Measurements from ENCODE around the gene SERINC3. TPM values are rescaled to one million over a fixed set of nuclear protein-coding genes. Genes with fewer than 3 reads are reported as not detected.

The SERINC3 gene
- total and polyA plus RNA-seq, 2 of the 8 experiments (the other 6 are each of a cell fraction or from before 2014, with no cell fraction given), result 47.2 to 66.0 TPM

DNA sequence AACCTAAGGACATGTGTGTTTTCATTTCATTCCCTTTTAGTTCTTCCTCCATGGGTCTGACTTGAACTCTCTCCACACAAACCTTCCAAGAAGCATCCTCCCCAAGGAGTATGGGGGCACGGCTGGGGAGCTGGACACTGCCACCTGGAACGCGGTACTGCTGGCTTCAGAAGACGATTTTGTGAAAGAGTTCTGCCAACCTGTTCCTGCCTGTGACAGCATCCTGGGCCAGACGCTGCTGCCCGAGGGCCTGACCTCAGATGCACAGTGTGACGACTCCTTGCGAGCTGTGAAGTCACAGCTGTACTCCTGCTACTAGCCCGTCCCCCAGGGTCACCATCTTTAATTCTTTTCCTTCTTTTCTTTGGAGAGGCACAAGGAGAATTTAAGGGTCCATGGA lies 32.6 kb downstream of the SERINC3 start:
- FAIRE-seq (no peak), DNase-seq (ENCODE audit: low read depth in 1 of 2, low spot score in 2 of 2) (no peak)
- Histone ChIP-seq H3K4ac (replicated peaks; ENCODE audit: insufficient read length, low read depth, low read length) (no peak overlapping the region), H2BK15ac (ENCODE audit: low read length) (no peak overlapping the region), H2BK120ac (replicated peaks; ENCODE audit: low read depth, low read length) (no peak overlapping the region), H3K23ac (ENCODE audit: insufficient read length) (no peak overlapping the region), H3K4me2 (ENCODE audit: insufficient read depth in 1 of 2, low read depth in 2 of 2, low read length in 2 of 2) (no peak overlapping the region), H3K27ac (ENCODE audit: low read depth, low read length) (no peak overlapping the region), H3K56ac (replicated peaks; ENCODE audit: insufficient read length, low read depth, low read length) (no peak overlapping the region), H4K8ac (ENCODE audit: extremely low read depth, insufficient read depth, low read length) (no peak overlapping the region), H3K27me3 (replicated peaks in 1 of 4; ENCODE audit: control insufficient read depth in 3 of 4, extremely low read depth in 1 of 4, insufficient read depth in 3 of 4, low read length in 3 of 4) (no peaks in the 10 kb centered on the region), H3K23me2 (ENCODE audit: low read depth, low read length) (no peaks in the 10 kb centered on the region), H3K79me1 (ENCODE audit: low read depth, low read length) (no peaks in the 10 kb centered on the region; the same call in 1 of the 2 replicates), H4K20me1 (replicated peaks in 1 of 2; ENCODE audit: control insufficient read depth in 1 of 2, insufficient read depth in 2 of 2, low read length in 2 of 2) (peaks cover 1 to 2% of the 10 kb centered on the region in 2 experiments), H4K91ac (replicated peaks; ENCODE audit: insufficient read length, low read length) (no peak overlapping the region), H4K5ac (ENCODE audit: insufficient read length, low read depth, low read length) (no peak overlapping the region), H2BK20ac (ENCODE audit: low read length) (no peak overlapping the region), H3K36me3 (ENCODE audit: control insufficient read depth in 2 of 4, insufficient read depth in 4 of 4, low read length in 3 of 4) (peaks cover 8 to 38% (median 21%) of the 10 kb centered on the region in 4 experiments; a peak in 7 of 8 replicates), H3K9ac (replicated peaks in 1 of 4; ENCODE audit: extremely low read depth in 1 of 4, low read depth in 3 of 4, low read length in 3 of 4) (no peak overlapping the region), H2BK5ac (ENCODE audit: low read depth, low read length) (no peak overlapping the region), H3K9me3 (ENCODE audit: insufficient read depth in 2 of 2, low read depth in 1 of 2, low read length in 1 of 2) (no peaks in the 10 kb centered on the region), H3K79me2 (ENCODE audit: control insufficient read depth in 1 of 2, insufficient read depth in 2 of 2, low read length in 2 of 2) (no peaks in the 10 kb centered on the region), H2AK5ac (ENCODE audit: low read depth, low read length) (no peak overlapping the region), H2AFZ (ENCODE audit: low read length) (no peak overlapping the region), H3K14ac (ENCODE audit: insufficient read length) (no peak overlapping the region), H3K18ac (ENCODE audit: extremely low read depth, low read length) (no peak overlapping the region), H2BK12ac (ENCODE audit: low read depth, low read length) (no peak overlapping the region), H3K4me1 (replicated peaks in 1 of 4; ENCODE audit: control insufficient read depth in 3 of 4, insufficient read depth in 4 of 4, low read length in 3 of 4) (no peaks in the 10 kb centered on the region), H3K4me3 (ENCODE audit: extremely low read depth in 1 of 4, insufficient read depth in 2 of 4, low read depth in 3 of 4, low read length in 4 of 4) (no peak overlapping the region)
- WGBS, 2 experiments (ENCODE audit: extremely low coverage in 1 of 2, insufficient coverage in 1 of 2, insufficient read length in 1 of 2, insufficient replicate concordance in 2 of 2, low coverage in 1 of 2, low lambda C conversion rate in 2 of 2, missing lambda C conversion rate in 1 of 2), result 90% methylated on average over 9 of the region's 9 CpGs; no CpG with 5 or more reads in 1 of the 2 experiments
- TF ChIP-seq CTBP2 (IDR thresholded peaks at IDR 0.05; ENCODE audit: borderline replicate concordance, insufficient read depth, insufficient read length, low read length) (no peak), BACH1 (IDR thresholded peaks at IDR 0.05; ENCODE audit: low read length) (no peak)
- ChIA-PET POLR2A (ENCODE audit: partially characterized antibody) (interaction anchor here (1.0 to 2.2 kb wide), 3 partner anchors 10 to 16 kb away, joined by 4 to 5 read pairs (median 5); partner anchors contain the start of gene TTPAL), CTCF (ENCODE audit: partially characterized antibody) (interaction anchor here (1.1 to 1.4 kb wide), 2 partner anchors 11 to 40 kb away, joined by 3 read pairs; no protein-coding TSS in a partner anchor)
